CD14-positive monocyte (primary cell): ENCODE results near the gene PLEKHJ1. TPM values are rescaled to one million over a fixed set of nuclear protein-coding genes. Genes with fewer than 3 reads are reported as not detected.
"Not testable (repeated sequence)": the region's sequence is repeated elsewhere in the genome, so short reads cannot be mapped to it uniquely, and the experiment has no call there.

ENCODE experiments used
- DNase-seq, 3 donors: peaks; one replicate each; pipeline ENCODE4 v3.0.0-alpha.2; 2011 to 2022
- H2AFZ ChIP-seq: 2 replicates; pipeline ENCODE4 v1.6.0; 2012; ENCODE audit warnings: mild to moderate bottlenecking, low read depth, low read length, inconsistent platforms; ENCODE audit not compliant: insufficient read depth, poor library complexity, severe bottlenecking
- H3K27ac ChIP-seq, 2 donors: 1 replicate in 1 of 2; 2 replicates in 1 of 2; pipeline ENCODE4 v1.5.1; 2012 to 2013; ENCODE audit warnings: low read length in 2 of 2, control low read depth in 1 of 2, inconsistent platforms in 1 of 2, low read depth in 1 of 2, mild to moderate bottlenecking in 1 of 2
- H3K27me3 ChIP-seq, 2 donors: one replicate each; pipeline versions ENCODE4 v1.6.0 to v1.6.1; 2011 to 2013; ENCODE audit warnings: low read length in 2 of 2; ENCODE audit not compliant: control insufficient read depth in 2 of 2, insufficient read depth in 2 of 2
- H3K36me3 ChIP-seq, 2 donors: replicated peaks in 1 of 2; 1 replicate in 1 of 2; 2 replicates in 1 of 2; pipeline versions ENCODE4 v1.5.1 to v1.6.1; 2012 to 2013; ENCODE audit warnings: low read length in 2 of 2, control low read depth in 1 of 2, inconsistent platforms in 1 of 2, mild to moderate bottlenecking in 1 of 2; ENCODE audit not compliant: insufficient read depth in 2 of 2, control insufficient read depth in 1 of 2
- H3K4me1 ChIP-seq, 2 donors: 1 replicate in 1 of 2; 2 replicates in 1 of 2; pipeline versions ENCODE4 v1.5.1 to v1.6.1; 2012 to 2013; ENCODE audit warnings: low read length in 2 of 2, control low read depth in 1 of 2, inconsistent platforms in 1 of 2, mild to moderate bottlenecking in 1 of 2, moderate library complexity in 1 of 2; ENCODE audit not compliant: insufficient read depth in 2 of 2, control insufficient read depth in 1 of 2
- H3K4me2 ChIP-seq: replicated peaks from 2 replicates; pipeline ENCODE3; 2012; ENCODE audit warnings: low read length, moderate library complexity, mild to moderate bottlenecking; ENCODE audit not compliant: poor library complexity, severe bottlenecking; ENCODE audit errors: extremely low read depth
- H3K4me3 ChIP-seq, 3 experiments: fragments of 200-600 bp in 1 of 3; sonication (generic) in 1 of 3; replicated peaks in 1 of 3; 1 replicate in 2 of 3; 2 replicates in 1 of 3; pipeline ENCODE4 v1.5.1; 2011 to 2013; ENCODE audit warnings: low read length in 3 of 3, mild to moderate bottlenecking in 3 of 3, control low read depth in 2 of 3, low read depth in 2 of 3, inconsistent platforms in 1 of 3, moderate library complexity in 1 of 3
- H3K79me2 ChIP-seq: 2 replicates; pipeline ENCODE4 v1.6.0; 2012; ENCODE audit warnings: mild to moderate bottlenecking, control low read depth, inconsistent platforms, low read length, moderate library complexity; ENCODE audit not compliant: insufficient read depth
- H3K9ac ChIP-seq: 2 replicates; pipeline ENCODE4 v1.6.0; 2017; ENCODE audit warnings: low read length, mild to moderate bottlenecking; ENCODE audit not compliant: insufficient read depth, poor library complexity, severe bottlenecking
- H3K9me3 ChIP-seq, 2 donors: replicated peaks in 1 of 2; 1 replicate in 1 of 2; 2 replicates in 1 of 2; pipeline versions ENCODE4 v1.5.1 to v1.6.1; 2012 to 2013; ENCODE audit warnings: low read length in 2 of 2, control low read depth in 1 of 2; ENCODE audit not compliant: control insufficient read depth in 1 of 2, insufficient read depth in 1 of 2
- H4K20me1 ChIP-seq: 2 replicates; pipeline ENCODE4 v1.6.0; 2012; ENCODE audit warnings: mild to moderate bottlenecking, low read length, control low read depth, moderate library complexity; ENCODE audit not compliant: insufficient read depth
- H3K27ac Mint-ChIP-seq, 7 donors: one replicate each; pipeline ENCODE4 v1.8.0; 2020; ENCODE audit warnings: mild to moderate bottlenecking in 7 of 7, mixed read lengths in 7 of 7, moderate library complexity in 6 of 7, inconsistent platforms in 2 of 7
- H3K27me3 Mint-ChIP-seq, 3 donors: one replicate each; pipeline ENCODE4 v1.8.0; 2021 to 2022; ENCODE audit warnings: low read depth in 3 of 3, mild to moderate bottlenecking in 3 of 3, mixed read lengths in 3 of 3, moderate library complexity in 3 of 3, inconsistent platforms in 1 of 3
- H3K36me3 Mint-ChIP-seq, 2 donors: one replicate each; pipeline ENCODE4 v1.8.0; 2020; ENCODE audit warnings: mixed read lengths in 2 of 2, inconsistent platforms in 1 of 2, mild to moderate bottlenecking in 1 of 2
- H3K4me1 Mint-ChIP-seq: one replicate; pipeline ENCODE4 v1.8.0; 2020; ENCODE audit warnings: mild to moderate bottlenecking, mixed read lengths
- H3K4me3 Mint-ChIP-seq, 2 donors: one replicate each; pipeline ENCODE4 v1.8.0; 2020; ENCODE audit warnings: mild to moderate bottlenecking in 2 of 2, mixed read lengths in 2 of 2, moderate library complexity in 1 of 2
- H3K9me3 Mint-ChIP-seq, 7 donors: one replicate each; pipeline ENCODE4 v1.8.0; 2020 to 2022; ENCODE audit warnings: mixed read lengths in 7 of 7, mild to moderate bottlenecking in 6 of 7, moderate library complexity in 6 of 7, inconsistent platforms in 2 of 7
- WGBS: methylation state at CpG from one replicate; pipeline ENCODE4 v1.1.5; 2013; ENCODE audit warnings: missing lambda C conversion rate; ENCODE audit not compliant: insufficient coverage; 5-methylcytosine and 5-hydroxymethylcytosine counted together
- intact Hi-C, 2 donors: fragments of 100-400 bp; cut with micrococcal nuclease; formaldehyde crosslinking; loops; one replicate each; pipeline versions ENCODE4 v1.15.0 to v1.15.1; 2023
- polyA plus RNA-seq, 3 donors: library from polyadenylated mRNA; depleted of rRNA in 1 of 3; unstranded in 2 of 3; stranded (reverse) in 1 of 3; fragments of 300-500 nt in 2 of 3; fragments of >200 nt in 1 of 3; fragmentation: Illumina TruSeq in 2 of 3; gene quantifications; 1 replicate in 2 of 3; 2 replicates in 1 of 3; pipeline ENCODE4 v1.2.3, GENCODE V29; 2012 to 2021
- TF ChIP-seq, protein P1 (sequence below): fragments of 200-600 bp; IDR thresholded peaks from one replicate; pipeline ENCODE4 v1.8.0; 2022; ENCODE audit warnings: antibody characterized with exemption, mild to moderate bottlenecking

The PLEKHJ1 gene
- polyA plus RNA-seq, 3 donors: 62.1 to 90.0 (median 69.0) TPM

DNA sequence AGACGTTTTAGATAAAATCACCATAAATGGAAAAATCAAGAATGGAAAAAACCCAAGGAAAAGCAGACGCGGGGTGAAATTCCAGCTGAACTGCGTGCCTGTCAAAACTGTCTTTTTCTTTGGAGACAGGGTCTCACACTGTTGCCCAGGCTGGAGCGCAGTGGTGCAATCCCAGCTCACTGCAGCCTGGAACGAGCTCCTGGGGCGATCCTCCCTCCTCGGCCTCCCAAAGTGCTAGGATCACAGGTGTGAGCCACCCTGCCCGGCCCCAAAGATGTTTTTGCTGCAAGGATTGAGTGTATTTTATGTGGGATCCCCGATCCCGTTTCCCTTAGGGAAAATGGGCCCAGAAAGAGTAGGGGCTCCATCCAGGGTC lies 46.7 kb upstream of the PLEKHJ1 start:
- H3K9me3 ChIP-seq: no peaks in the 10 kb centered on the region
- H3K4me2 ChIP-seq: peak overlapping the region; percentile 99
- Mint-ChIP-seq H3K36me3 (peaks cover 10 to 25% of the 10 kb centered on the region in 2 donors), H3K4me1 (peaks cover 47% of the 10 kb centered on the region), H3K9me3 (peaks cover 0 to 4% (median 0%) of the 10 kb centered on the region in 7 donors), H3K4me3 (peak overlapping the region; percentile 88 to 94), H3K27me3 (peaks cover 4 to 9% (median 4%) of the 10 kb centered on the region in 3 donors), H3K27ac (peak overlapping the region; percentile 70 to 94 (median 91))
- peaks cover 39 to 55% of the 10 kb centered on the region in 2 donors for H3K4me1 ChIP-seq
- H3K27me3 ChIP-seq: no peaks in the 10 kb centered on the region
- peak overlapping the region in 2 of 3 experiments; percentile 71 to 79 for H3K4me3 ChIP-seq
- TF ChIP-seq, protein P1, sequence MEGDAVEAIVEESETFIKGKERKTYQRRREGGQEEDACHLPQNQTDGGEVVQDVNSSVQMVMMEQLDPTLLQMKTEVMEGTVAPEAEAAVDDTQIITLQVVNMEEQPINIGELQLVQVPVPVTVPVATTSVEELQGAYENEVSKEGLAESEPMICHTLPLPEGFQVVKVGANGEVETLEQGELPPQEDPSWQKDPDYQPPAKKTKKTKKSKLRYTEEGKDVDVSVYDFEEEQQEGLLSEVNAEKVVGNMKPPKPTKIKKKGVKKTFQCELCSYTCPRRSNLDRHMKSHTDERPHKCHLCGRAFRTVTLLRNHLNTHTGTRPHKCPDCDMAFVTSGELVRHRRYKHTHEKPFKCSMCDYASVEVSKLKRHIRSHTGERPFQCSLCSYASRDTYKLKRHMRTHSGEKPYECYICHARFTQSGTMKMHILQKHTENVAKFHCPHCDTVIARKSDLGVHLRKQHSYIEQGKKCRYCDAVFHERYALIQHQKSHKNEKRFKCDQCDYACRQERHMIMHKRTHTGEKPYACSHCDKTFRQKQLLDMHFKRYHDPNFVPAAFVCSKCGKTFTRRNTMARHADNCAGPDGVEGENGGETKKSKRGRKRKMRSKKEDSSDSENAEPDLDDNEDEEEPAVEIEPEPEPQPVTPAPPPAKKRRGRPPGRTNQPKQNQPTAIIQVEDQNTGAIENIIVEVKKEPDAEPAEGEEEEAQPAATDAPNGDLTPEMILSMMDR: no peak
- peaks cover 31% of the 10 kb centered on the region for H3K79me2 ChIP-seq
- H3K36me3 ChIP-seq: peaks cover 0 to 6% of the 10 kb centered on the region in 2 donors
- H3K27ac ChIP-seq: peak overlapping the region in 1 of 2 donors; percentile 82
- peaks cover 24% of the 10 kb centered on the region for H4K20me1 ChIP-seq
- no peak for DNase-seq
- intact Hi-C loops: loop anchor here in 1 of 2 donors (10.0 kb wide), 1 partner anchor 112 kb away; no protein-coding TSS in a partner anchor
- WGBS: 82% methylated on average over 10 of the region's 11 CpGs
- H3K9ac ChIP-seq: peak overlapping the region; percentile 68
- H2AFZ ChIP-seq: no peak overlapping the region

DNA sequence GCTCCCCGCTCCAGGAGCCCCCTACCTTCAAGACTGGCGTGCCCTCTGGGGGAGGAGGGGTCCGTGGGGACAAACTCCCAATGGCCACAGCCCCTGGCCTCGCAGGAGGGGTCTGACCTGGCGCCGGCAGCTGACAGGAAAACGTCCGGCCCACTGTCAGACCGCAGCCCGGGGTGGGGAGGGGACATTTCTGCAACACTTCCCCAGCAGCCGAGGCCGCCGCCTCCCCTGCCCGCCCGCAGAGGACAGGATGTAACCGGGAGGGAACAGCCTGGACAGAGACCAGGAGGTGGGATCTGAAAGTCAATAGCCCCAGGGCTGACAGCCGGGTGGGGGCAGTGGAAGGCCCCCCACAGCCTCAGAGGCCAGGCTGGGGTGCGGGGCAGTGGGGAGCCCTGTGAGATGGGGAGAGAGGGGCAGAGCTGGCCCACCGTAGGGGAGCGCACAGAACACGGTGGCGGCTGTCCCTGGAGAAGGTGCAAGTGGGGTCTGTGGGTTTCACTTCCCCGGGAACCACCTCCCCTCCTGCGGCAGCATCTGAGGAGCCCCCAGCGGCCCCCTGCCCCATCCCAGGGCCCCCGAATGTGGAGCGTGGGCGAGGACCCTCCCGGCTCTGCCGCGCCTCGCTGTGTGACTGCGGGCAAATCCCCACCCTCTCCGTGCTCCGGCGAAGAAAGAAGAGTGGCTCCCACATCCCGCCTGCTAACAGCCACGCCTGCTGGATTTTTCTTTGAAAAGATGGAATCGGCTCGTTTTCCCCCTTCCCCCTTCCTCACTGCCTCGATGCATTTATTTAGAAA lies 46.1 kb upstream of the PLEKHJ1 start, which contains the start of gene PEAK3:
Gene PEAK3 (minus strand): TSS at position 114 of the 800 bp plus-strand sequence. CDS start 1,244 bp downstream, outside the sequence.
- peak within 1 kb of the TSS; percentile 67 to 82 for H3K27ac ChIP-seq
- H4K20me1 ChIP-seq: peaks cover 27% of the 10 kb centered on the region
- Mint-ChIP-seq H3K27me3 (peaks cover 4 to 9% (median 4%) of the 10 kb centered on the region in 3 donors), H3K4me3 (peak within 1 kb of the TSS; percentile 88 to 94), H3K4me1 (peaks cover 43% of the 10 kb centered on the region), H3K36me3 (peaks cover 12 to 30% of the 10 kb centered on the region in 2 donors), H3K27ac (peak within 1 kb of the TSS; percentile 87 to 94 (median 92)), H3K9me3 (peaks cover 0 to 4% (median 0%) of the 10 kb centered on the region in 7 donors)
- TF ChIP-seq, protein P1: no peak
- 0% methylated on average over 18 of the region's 41 CpGs for WGBS
- H3K4me2 ChIP-seq: peak within 1 kb of the TSS; percentile 99
- H2AFZ ChIP-seq: peak within 1 kb of the TSS; percentile 35
- intact Hi-C loops: loop anchor here in 1 of 2 donors (10.0 kb wide), 1 partner anchor 113 kb away; no protein-coding TSS in a partner anchor
- H3K9me3 ChIP-seq: no peaks in the 10 kb centered on the region
- no peaks in the 10 kb centered on the region for H3K27me3 ChIP-seq
- peak; percentile 66 to 78 (median 73) for DNase-seq
- peak within 1 kb of the TSS; percentile 49 to 79 (median 71) for H3K4me3 ChIP-seq
- H3K79me2 ChIP-seq: peaks cover 31% of the 10 kb centered on the region
- peak within 1 kb of the TSS; percentile 68 for H3K9ac ChIP-seq
- peaks cover 33 to 49% of the 10 kb centered on the region in 2 donors for H3K4me1 ChIP-seq
- H3K36me3 ChIP-seq: peaks cover 2 to 6% of the 10 kb centered on the region in 2 donors

DNA sequence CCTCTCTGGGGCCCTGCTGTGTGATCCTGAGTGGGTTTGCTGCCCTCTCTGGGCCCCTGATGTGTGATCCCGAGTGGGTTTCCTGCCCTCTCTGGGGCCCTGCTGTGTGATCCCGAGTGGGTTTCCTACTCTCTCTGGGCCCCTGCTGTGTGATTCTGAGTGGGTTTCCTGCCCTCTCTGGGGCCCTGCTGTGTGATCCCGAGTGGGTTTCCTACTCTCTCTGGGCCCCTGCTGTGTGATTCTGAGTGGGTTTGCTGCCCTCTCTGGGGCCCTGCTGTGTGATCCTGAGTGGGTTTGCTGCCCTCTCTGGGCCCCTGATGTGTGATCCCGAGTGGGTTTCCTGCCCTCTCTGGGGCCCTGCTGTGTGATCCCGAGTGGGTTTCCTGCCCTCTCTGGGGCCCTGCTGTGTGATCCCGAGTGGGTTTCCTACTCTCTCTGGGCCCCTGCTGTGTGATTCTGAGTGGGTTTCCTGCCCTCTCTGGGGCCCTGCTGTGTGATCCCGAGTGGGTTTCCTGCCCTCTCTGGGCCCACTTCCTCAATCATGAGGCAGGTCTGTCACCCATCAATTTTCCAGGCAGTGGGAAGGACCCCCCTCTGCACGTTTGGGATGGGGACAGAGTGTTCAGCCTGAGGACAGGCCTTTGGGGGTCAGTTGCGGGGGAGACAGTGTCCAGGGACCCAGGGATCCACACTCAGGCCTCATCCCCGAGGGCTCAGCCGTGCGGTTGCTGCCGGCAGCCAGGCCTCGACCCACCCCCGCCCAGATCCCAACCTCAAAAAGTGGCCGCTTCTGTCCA lies 45.3 kb upstream of the PLEKHJ1 start:
- H3K4me3 ChIP-seq: peak overlapping the region; percentile 49 to 79 (median 71)

More for the DNA sequence above, 45.3 kb upstream of the PLEKHJ1 start:
- not testable (repeated sequence) for H3K9me3 Mint-ChIP-seq, DNase-seq, H3K27me3 Mint-ChIP-seq, H3K9me3 ChIP-seq, H3K27me3 ChIP-seq, H3K36me3 ChIP-seq
- Mint-ChIP-seq H3K36me3 (peaks cover 20 to 36% of the 10 kb centered on the region in 2 donors), H3K27ac (peak overlapping the region; percentile 87 to 94 (median 92)), H3K4me3 (peak overlapping the region; percentile 88 to 94), H3K4me1 (peaks cover 46% of the 10 kb centered on the region)
- 0% methylated on average over 6 of the region's 16 CpGs for WGBS
- H3K79me2 ChIP-seq: peaks cover 39% of the 10 kb centered on the region
- intact Hi-C loops: loop anchor here in 1 of 2 donors (10.0 kb wide), 1 partner anchor 113 kb away; no protein-coding TSS in a partner anchor
- H3K4me2 ChIP-seq: peak overlapping the region; percentile 99
- H3K9ac ChIP-seq: peak overlapping the region; percentile 68
- H3K27ac ChIP-seq: peak overlapping the region; percentile 67 to 82
- H4K20me1 ChIP-seq: peaks cover 35% of the 10 kb centered on the region
- H3K4me1 ChIP-seq: peaks cover 27 to 43% of the 10 kb centered on the region in 2 donors
- H2AFZ ChIP-seq: peak overlapping the region; percentile 35
